Panc1 (cell line): Measurements from ENCODE around the gene RAB10. TPM values are rescaled to one million over a fixed set of nuclear protein-coding genes. Genes with fewer than 3 reads are reported as not detected.

Source experiments
- ATAC-seq: fragments of 200-7000 bp; cut with Tn5 transposase; 2 replicates; pipeline ENCODE4 v1.9.1; 2020; ENCODE audit warnings: mild to moderate bottlenecking, moderate library complexity
- BruUV-seq: library from RNA; stranded (reverse); fragments of 400-500 nt; replicated peaks from 2 replicates; lab custom pipeline; 2021; lab: Mats Ljungman, UMichigan
- CTCF ChIA-PET: fragments of 300-600 bp; sonication (Branson Sonifier 250); formaldehyde crosslinking; loops from one replicate; lab custom pipeline; 2022; ENCODE audit warnings: antibody characterized with exemption; lab: Charles Lee
- POLR2A ChIA-PET: fragments of 300-600 bp; sonication (Branson Sonifier 250); formaldehyde crosslinking; loops from one replicate; lab custom pipeline; 2022; ENCODE audit warnings: antibody characterized with exemption; lab: Charles Lee
- DNase-seq: peaks from one replicate; pipeline ENCODE4 v3.0.0-alpha.2; 2010; ENCODE audit warnings: low read depth, low spot score
- H3K27ac ChIP-seq: 2 replicates; pipeline ENCODE4 v1.5.1; 2011; ENCODE audit warnings: mild to moderate bottlenecking, low read length, inconsistent platforms
- H3K27me3 ChIP-seq: fragments of 200-500 bp; sonication (Bioruptor generic); 2 replicates; pipeline ENCODE4 v1.6.0; 2014; ENCODE audit warnings: low read length, inconsistent platforms; ENCODE audit not compliant: control insufficient read depth, insufficient read depth
- H3K36me3 ChIP-seq: fragments of 200-500 bp; sonication (Bioruptor generic); 2 replicates; pipeline ENCODE4 v1.5.1; 2014; ENCODE audit warnings: inconsistent platforms, mild to moderate bottlenecking, low read length, moderate library complexity; ENCODE audit not compliant: control insufficient read depth, insufficient read depth
- H3K4me1 ChIP-seq: 2 replicates; pipeline ENCODE4 v1.5.1; 2011; ENCODE audit warnings: inconsistent platforms, mild to moderate bottlenecking, low read length, moderate library complexity; ENCODE audit not compliant: control insufficient read depth, insufficient read depth
- H3K4me3 ChIP-seq, 2 experiments: 2 replicates each; pipeline ENCODE4 v1.5.1; 2011 to 2012; ENCODE audit warnings: low read depth in 2 of 2, low read length in 2 of 2, mild to moderate bottlenecking in 2 of 2, inconsistent platforms in 1 of 2, moderate library complexity in 1 of 2
- H3K9me3 ChIP-seq: fragments of 200-500 bp; sonication (Bioruptor generic); 2 replicates; pipeline ENCODE4 v1.5.1; 2014; ENCODE audit warnings: low read depth, mild to moderate bottlenecking, inconsistent platforms, low read length, moderate library complexity; ENCODE audit not compliant: control insufficient read depth, insufficient read depth
- CTCF ChIP-seq: fragments of 450-650 bp; IDR thresholded peaks from 2 replicates; pipeline ENCODE4 v1.5.1; 2017; ENCODE audit warnings: mild to moderate bottlenecking
- POLR2AphosphoS5 ChIP-seq: IDR thresholded peaks from 2 replicates; pipeline ENCODE4 v1.6.1; 2012; ENCODE audit warnings: mild to moderate bottlenecking, low read depth, low read length, moderate library complexity
- REST ChIP-seq, 2 experiments: IDR thresholded peaks; 2 replicates each; pipeline ENCODE4 v1.6.1; 2011 to 2012; ENCODE audit warnings: low read depth in 2 of 2, control low read depth in 1 of 2, low read length in 1 of 2, mild to moderate bottlenecking in 1 of 2, moderate library complexity in 1 of 2; ENCODE audit not compliant: insufficient read depth in 1 of 2
- SIN3A ChIP-seq: IDR thresholded peaks from 2 replicates; pipeline ENCODE4 v1.6.1; 2012; ENCODE audit warnings: low read depth, mild to moderate bottlenecking, low read length, moderate library complexity, borderline replicate concordance; ENCODE audit not compliant: insufficient read depth
- TCF7L2 ChIP-seq: IDR thresholded peaks from 2 replicates; pipeline ENCODE4 v1.6.1; 2011; ENCODE audit warnings: mild to moderate bottlenecking, low read depth, low read length, inconsistent platforms
- in situ Hi-C: cut with HindIII; loops from 2 replicates; pipeline ENCODE4 v1.10.0; 2016; ENCODE audit warnings: low sequenced_read_pairs, low pct_unique_long_range_greater_than_20kb
- intact Hi-C: fragments of 100-400 bp; cut with micrococcal nuclease; formaldehyde crosslinking; loops from one replicate; pipeline ENCODE4 v1.10.0; 2022; ENCODE audit not compliant: unreplicated experiment
- total RNA-seq: library from RNA; stranded (reverse); gene quantifications from one replicate; pipeline ENCODE4 v1.2.1, GENCODE V29; 2021; ENCODE audit not compliant: unreplicated experiment

Gene RAB10
- total RNA-seq, 1 experiment from 2014 or later = 208 TPM

GRCh38 chr2:26114151-26114550, 80.3 kb downstream of the RAB10 start:
- in situ Hi-C loops (no loop called here), intact Hi-C loops (no loop called here)
- ChIA-PET CTCF (no interaction called here), POLR2A (no interaction called here)
- no peak for TF ChIP-seq SIN3A
- no peak for TF ChIP-seq POLR2AphosphoS5
- TF ChIP-seq REST (IDR thresholded peaks at IDR 0.05; ENCODE audit: insufficient read depth in 1 of 2, low read depth in 2 of 2, low read length in 1 of 2) = no peak
- TF ChIP-seq CTCF = no peak
- no peak for TF ChIP-seq TCF7L2
- H3K27ac ChIP-seq = no peak overlapping the region
- ATAC-seq = no peak
- H3K36me3 ChIP-seq = peaks cover 14% of the 10 kb centered on the region; the same call in 1 of the 2 replicates
- no peak overlapping the region for H3K4me3 ChIP-seq
- no peaks in the 10 kb centered on the region for H3K9me3 ChIP-seq
- no TSS peak for BruUV-seq
- DNase-seq = no peak
- H3K27me3 ChIP-seq = no peaks in the 10 kb centered on the region
- H3K4me1 ChIP-seq = no peaks in the 10 kb centered on the region

GRCh38 chr2:26118682-26119081, 84.8 kb downstream of the RAB10 start:
- intact Hi-C loops = no loop called here
- CTCF ChIA-PET = no interaction called here
- POLR2A ChIA-PET = no interaction called here

More at GRCh38 chr2:26118682-26119081, 84.8 kb downstream of the RAB10 start:
- DNase-seq = no peak
- no peak overlapping the region for H3K4me3 ChIP-seq
- peaks cover 5% of the 10 kb centered on the region; the same call in 1 of the 2 replicates for H3K36me3 ChIP-seq
- no peaks in the 10 kb centered on the region for H3K4me1 ChIP-seq
- H3K27me3 ChIP-seq = no peaks in the 10 kb centered on the region
- H3K9me3 ChIP-seq = no peaks in the 10 kb centered on the region
- TF ChIP-seq POLR2AphosphoS5 (no peak), CTCF (no peak), TCF7L2 (no peak), SIN3A (no peak), REST (IDR thresholded peaks at IDR 0.05; ENCODE audit: insufficient read depth in 1 of 2, low read depth in 2 of 2, low read length in 1 of 2) (no peak)
- no peak overlapping the region for H3K27ac ChIP-seq
- in situ Hi-C loops = no loop called here
- no peak for ATAC-seq
- BruUV-seq = no TSS peak
